HepG2 (cell line): ENCODE results near the gene PRKN. TPM values are rescaled to one million over a fixed set of nuclear protein-coding genes. Genes with fewer than 3 reads are reported as not detected.

Experiments used
- ATAC-seq: fragments of 200-7000 bp; cut with Tn5 transposase; 3 replicates; pipeline ENCODE4 v1.9.1; 2020; ENCODE audit warnings: mild to moderate bottlenecking, moderate library complexity
- BruUV-seq: library from RNA; stranded (reverse); fragments of 400-500 nt; replicated peaks from 2 replicates; lab custom pipeline; 2021; lab: Mats Ljungman, UMichigan
- CTCF ChIA-PET: fragments of 300-600 bp; formaldehyde crosslinking; extraction: SDS; loops from one replicate; lab custom pipeline; 2021; ENCODE audit warnings: low total read pairs, inconsistent platforms, low intra/inter-chr PET ratio; lab: Yijun Ruan, JAX
- POLR2A ChIA-PET: fragments of 350-600 bp; sonication (Branson Sonifier 250); formaldehyde crosslinking; loops from one replicate; lab custom pipeline; 2020; ENCODE audit warnings: antibody characterized with exemption, inconsistent platforms; lab: Yijun Ruan, JAX
- DNase-seq: peaks from one replicate; pipeline ENCODE4 v3.0.0-alpha.2; 2015; ENCODE audit warnings: low spot score
- FAIRE-seq: peaks from 3 replicates; lab custom pipeline; 2011; peaks lifted over from hg19 to GRCh38; lab: Jason Lieb, UNC
- H2AFZ ChIP-seq: one replicate; pipeline ENCODE4 v1.6.1; 2011; ENCODE audit warnings: low read length, inconsistent platforms
- H3K27ac ChIP-seq: fragments of 300-600 bp; 3 replicates; pipeline ENCODE4 v1.8.0; 2011; ENCODE audit warnings: mixed run types, mild to moderate bottlenecking, mixed read lengths, low read length, inconsistent platforms; ENCODE audit not compliant: insufficient read depth; ENCODE audit errors: extremely low read length
- H3K27me3 ChIP-seq, 2 experiments: fragments of 200-600 bp in 1 of 2; 2 replicates in 1 of 2; 3 replicates in 1 of 2; pipeline versions ENCODE4 v1.6.0 to v1.8.0; 2011; ENCODE audit warnings: low read length in 2 of 2, mild to moderate bottlenecking in 2 of 2, moderate library complexity in 2 of 2, inconsistent platforms in 1 of 2; ENCODE audit not compliant: insufficient read depth in 2 of 2, control insufficient read depth in 1 of 2
- H3K36me3 ChIP-seq, 2 experiments: fragments of 200-600 bp in 1 of 2; replicated peaks in 1 of 2; 2 replicates in 1 of 2; 3 replicates in 1 of 2; pipeline versions ENCODE4 v1.5.1 to v1.8.0; 2011; ENCODE audit warnings: low read length in 2 of 2, inconsistent platforms in 1 of 2; ENCODE audit not compliant: insufficient read depth in 2 of 2, control insufficient read depth in 1 of 2
- H3K4me1 ChIP-seq: 2 replicates; pipeline ENCODE4 v1.5.1; 2012; ENCODE audit warnings: low read length, inconsistent platforms; ENCODE audit not compliant: insufficient read depth
- H3K4me2 ChIP-seq: 2 replicates; pipeline ENCODE4 v1.6.0; 2011; ENCODE audit warnings: low read depth, low read length, inconsistent platforms
- H3K4me3 ChIP-seq, 3 experiments: fragments of 200-600 bp in 1 of 3; sonication (generic), shearing (Covaris generic) in 1 of 3; replicated peaks in 1 of 3; 2 replicates each; pipeline ENCODE4 v1.5.1; 2011 to 2016; ENCODE audit warnings: low read length in 3 of 3, inconsistent platforms in 2 of 3, low read depth in 2 of 3, mild to moderate bottlenecking in 2 of 3, control low read depth in 1 of 3, mixed read lengths in 1 of 3; ENCODE audit not compliant: insufficient read depth in 1 of 3
- H3K79me2 ChIP-seq: one replicate; pipeline ENCODE4 v1.6.1; 2011; ENCODE audit warnings: low read length, inconsistent platforms; ENCODE audit not compliant: insufficient read depth
- H3K9ac ChIP-seq: 2 replicates; pipeline ENCODE4 v1.6.0; 2011; ENCODE audit warnings: mild to moderate bottlenecking, low read depth, low read length, inconsistent platforms; ENCODE audit not compliant: insufficient read depth
- H3K9me3 ChIP-seq: 2 replicates; pipeline ENCODE4 v1.5.1; 2012; ENCODE audit warnings: mild to moderate bottlenecking, low read length
- H4K20me1 ChIP-seq: 2 replicates; pipeline ENCODE4 v1.6.0; 2011; ENCODE audit warnings: inconsistent platforms, mild to moderate bottlenecking, low read length, moderate library complexity; ENCODE audit not compliant: insufficient read depth
- ATRX ChIP-seq: sonication (generic); formaldehyde crosslinking; IDR thresholded peaks from 2 replicates; pipeline ENCODE4 v1.4.0; 2020; ENCODE audit warnings: missing genetic modification reagents, borderline replicate concordance
- HOXA5 ChIP-seq: sonication (generic); formaldehyde crosslinking; IDR thresholded peaks from 2 replicates; pipeline ENCODE4 v1.4.0; 2020; ENCODE audit warnings: missing genetic modification reagents
- MEIS1 ChIP-seq: sonication (generic); formaldehyde crosslinking; IDR thresholded peaks from 2 replicates; pipeline ENCODE4 v1.9.0; 2021; ENCODE audit warnings: mild to moderate bottlenecking, missing genetic modification reagents, moderate library complexity, borderline replicate concordance
- SMARCC2 ChIP-seq: fragments of 450-650 bp; IDR thresholded peaks from 2 replicates; pipeline ENCODE4 v1.6.1; 2017; ENCODE audit warnings: antibody characterized with exemption, mild to moderate bottlenecking
- TBX2 ChIP-seq: sonication (generic); formaldehyde crosslinking; IDR thresholded peaks from 2 replicates; pipeline ENCODE4 v1.5.0; 2020; ENCODE audit warnings: missing genetic modification reagents, mild to moderate bottlenecking, borderline replicate concordance
- ZFP90 ChIP-seq: sonication (generic); formaldehyde crosslinking; IDR thresholded peaks from 2 replicates; pipeline ENCODE4 v1.8.0; 2022; ENCODE audit warnings: missing genetic modification reagents, mild to moderate bottlenecking, inconsistent platforms, borderline replicate concordance
- ZNF138 ChIP-seq: sonication (generic); formaldehyde crosslinking; IDR thresholded peaks from 2 replicates; pipeline ENCODE4 v1.5.0; 2020; ENCODE audit warnings: mild to moderate bottlenecking, low read depth, missing genetic modification reagents
- ZNF460 ChIP-seq: sonication (generic); formaldehyde crosslinking; IDR thresholded peaks from 2 replicates; pipeline ENCODE4 v1.5.1; 2020; ENCODE audit warnings: missing genetic modification reagents, mild to moderate bottlenecking, borderline replicate concordance
- ZNF543 ChIP-seq: sonication (generic); formaldehyde crosslinking; IDR thresholded peaks from 2 replicates; pipeline ENCODE4 v1.4.0; 2020; ENCODE audit warnings: mild to moderate bottlenecking, missing genetic modification reagents
- ZNF737 ChIP-seq: sonication (generic); formaldehyde crosslinking; IDR thresholded peaks from 2 replicates; pipeline ENCODE4 v1.5.0; 2020; ENCODE audit warnings: missing genetic modification reagents, mild to moderate bottlenecking, borderline replicate concordance
- WGBS: methylation state at CpG from one replicate; pipeline ENCODE4 v1.1.6; 2017; ENCODE audit warnings: low lambda C conversion rate; 5-methylcytosine and 5-hydroxymethylcytosine counted together
- in situ Hi-C: cut with HindIII; loops from 2 replicates; pipeline ENCODE4 v1.10.0; 2017; ENCODE audit warnings: low pct_unique_long_range_greater_than_20kb; ENCODE audit not compliant: extremely low pct_ligation_motif_present
- intact Hi-C: fragments of 100-400 bp; cut with micrococcal nuclease; formaldehyde crosslinking; loops from one replicate; pipeline ENCODE4 v1.10.0; 2022; ENCODE audit not compliant: unreplicated experiment
- polyA plus RNA-seq, 8 experiments: library from polyadenylated mRNA; depleted of rRNA in 3 of 8; stranded (reverse) in 7 of 8; unstranded in 1 of 8; fragments of >200 nt; fragmentation: Illumina TruSeq in 4 of 8; extraction: Trizol in 4 of 8; gene quantifications; 2 replicates each; pipeline versions ENCODE4 v1.2.1 to v1.2.3, GENCODE V29; 2011 to 2016; ENCODE audit warnings: low read depth in 4 of 8, missing spikeins in 1 of 8, mixed read lengths in 1 of 8; ENCODE audit not compliant: insufficient read depth in 1 of 8
- total RNA-seq, 5 experiments: library from RNA; depleted of rRNA; stranded (reverse); fragments of >200 nt; fragmentation: Illumina TruSeq; extraction: Trizol; gene quantifications; 2 replicates each; pipeline ENCODE4 v1.2.3, GENCODE V29; 2016; ENCODE audit warnings: low read depth in 1 of 5
- TF ChIP-seq, protein P1 (sequence below): IDR thresholded peaks from 2 replicates; pipeline ENCODE4 v1.6.1; 2016; ENCODE audit warnings: mild to moderate bottlenecking
- TF ChIP-seq, protein P2 (sequence below): sonication (generic); formaldehyde crosslinking; IDR thresholded peaks from 2 replicates; pipeline ENCODE4 v1.5.1; 2020; ENCODE audit warnings: mild to moderate bottlenecking, missing genetic modification reagents

PRKN gene
- total and polyA plus RNA-seq, 2 of the 13 experiments (the other 11 are each of a cell fraction or from before 2014, with no cell fraction given) = 0.31 to 0.44 TPM

DNA sequence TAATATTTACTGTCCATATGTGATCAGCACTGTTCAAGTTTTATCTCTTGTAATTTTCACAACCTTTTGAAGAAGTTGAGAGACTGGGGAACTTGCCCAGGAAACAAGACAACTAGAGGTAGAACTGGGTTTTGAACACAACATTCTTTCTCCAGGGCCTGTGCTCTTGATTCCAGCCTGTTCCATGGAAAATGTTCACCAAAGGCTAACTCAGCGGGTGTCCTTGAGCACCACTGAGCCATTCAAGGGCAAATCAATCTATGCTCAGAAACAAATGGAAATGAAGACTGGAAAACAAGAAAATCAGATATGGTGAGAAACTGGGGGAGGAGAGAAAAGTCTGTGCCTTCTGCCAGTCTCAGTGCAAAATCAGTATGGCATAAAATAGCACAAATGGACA is 771.5 kb downstream of the PRKN start:
- Histone ChIP-seq H3K36me3 (no peaks in the 10 kb centered on the region), H3K4me2 (no peak overlapping the region), H3K9me3 (no peaks in the 10 kb centered on the region)
- no TSS peak for BruUV-seq
- TF ChIP-seq ZNF138 (CRISPR knock-in tag) (no peak), ATRX (CRISPR knock-in tag) (no peak), ZNF460 (no peak), ZNF737 (CRISPR knock-in tag) (no peak), ZFP90 (no peak), MEIS1 (CRISPR knock-in tag) (no peak), ZNF543 (CRISPR knock-in tag) (no peak), TBX2 (CRISPR knock-in tag) (no peak), HOXA5 (no peak), SMARCC2 (no peak)
- TF ChIP-seq, protein P1, sequence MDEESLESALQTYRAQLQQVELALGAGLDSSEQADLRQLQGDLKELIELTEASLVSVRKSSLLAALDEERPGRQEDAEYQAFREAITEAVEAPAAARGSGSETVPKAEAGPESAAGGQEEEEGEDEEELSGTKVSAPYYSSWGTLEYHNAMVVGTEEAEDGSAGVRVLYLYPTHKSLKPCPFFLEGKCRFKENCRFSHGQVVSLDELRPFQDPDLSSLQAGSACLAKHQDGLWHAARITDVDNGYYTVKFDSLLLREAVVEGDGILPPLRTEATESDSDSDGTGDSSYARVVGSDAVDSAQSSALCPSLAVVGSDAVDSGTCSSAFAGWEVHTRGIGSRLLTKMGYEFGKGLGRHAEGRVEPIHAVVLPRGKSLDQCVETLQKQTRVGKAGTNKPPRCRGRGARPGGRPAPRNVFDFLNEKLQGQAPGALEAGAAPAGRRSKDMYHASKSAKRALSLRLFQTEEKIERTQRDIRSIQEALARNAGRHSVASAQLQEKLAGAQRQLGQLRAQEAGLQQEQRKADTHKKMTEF = no peak
- TF ChIP-seq, protein P2, sequence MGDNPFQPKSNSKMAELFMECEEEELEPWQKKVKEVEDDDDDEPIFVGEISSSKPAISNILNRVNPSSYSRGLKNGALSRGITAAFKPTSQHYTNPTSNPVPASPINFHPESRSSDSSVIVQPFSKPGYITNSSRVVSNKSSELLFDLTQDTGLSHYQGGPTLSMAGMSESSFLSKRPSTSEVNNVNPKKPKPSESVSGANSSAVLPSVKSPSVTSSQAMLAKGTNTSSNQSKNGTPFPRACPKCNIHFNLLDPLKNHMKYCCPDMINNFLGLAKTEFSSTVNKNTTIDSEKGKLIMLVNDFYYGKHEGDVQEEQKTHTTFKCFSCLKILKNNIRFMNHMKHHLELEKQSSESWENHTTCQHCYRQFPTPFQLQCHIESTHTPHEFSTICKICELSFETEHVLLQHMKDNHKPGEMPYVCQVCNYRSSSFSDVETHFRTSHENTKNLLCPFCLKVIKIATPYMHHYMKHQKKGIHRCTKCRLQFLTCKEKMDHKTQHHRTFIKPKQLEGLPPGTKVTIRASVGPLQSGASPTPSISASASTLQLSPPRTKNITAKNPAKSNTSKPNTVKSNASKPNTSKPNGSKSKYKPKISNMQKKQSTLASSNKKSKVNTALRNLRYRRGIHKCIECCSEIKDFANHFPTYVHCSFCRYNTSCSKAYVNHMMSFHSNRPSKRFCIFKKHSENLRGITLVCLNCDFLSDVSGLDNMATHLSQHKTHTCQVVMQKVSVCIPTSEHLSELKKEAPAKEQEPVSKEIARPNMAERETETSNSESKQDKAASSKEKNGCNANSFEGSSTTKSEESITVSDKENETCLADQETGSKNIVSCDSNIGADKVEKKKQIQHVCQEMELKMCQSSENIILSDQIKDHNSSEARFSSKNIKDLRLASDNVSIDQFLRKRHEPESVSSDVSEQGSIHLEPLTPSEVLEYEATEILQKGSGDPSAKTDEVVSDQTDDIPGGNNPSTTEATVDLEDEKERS (CRISPR knock-in tag) = no peak
- TF ChIP-seq, all 625 proteins: peak for 0
- ChIA-PET CTCF (no interaction called here), POLR2A (no interaction called here)
- Histone ChIP-seq H3K79me2 (no peaks in the 10 kb centered on the region), H3K9ac (no peak overlapping the region), H2AFZ (no peak overlapping the region), H4K20me1 (no peaks in the 10 kb centered on the region), H3K4me3 (no peak overlapping the region), H3K4me1 (no peaks in the 10 kb centered on the region), H3K27ac (no peak overlapping the region), H3K27me3 (no peaks in the 10 kb centered on the region)
- in situ Hi-C loops = no loop called here
- 0% methylated on average over 1 of the region's 1 CpG for WGBS
- no peak for ATAC-seq
- intact Hi-C loops = no loop called here
- no peak for FAIRE-seq
- no peak for DNase-seq
